Stomach smooth muscle (tissue), 2 donors: ENCODE results near the gene ZNF236.

ENCODE experiments used
- H3K27ac ChIP-seq: one replicate; pipeline ENCODE4 v1.7.0; 2013; ENCODE audit warnings: mild to moderate bottlenecking, low read length, inconsistent platforms
- H3K27me3 ChIP-seq, 2 donors: one replicate each; pipeline ENCODE4 v1.7.0; 2013; ENCODE audit warnings: low read length in 2 of 2; ENCODE audit not compliant: insufficient read depth in 2 of 2, control insufficient read depth in 1 of 2
- H3K36me3 ChIP-seq, 2 donors: one replicate each; pipeline ENCODE4 v1.7.0; 2013; ENCODE audit warnings: low read length in 2 of 2; ENCODE audit not compliant: control insufficient read depth in 2 of 2, insufficient read depth in 2 of 2
- H3K4me1 ChIP-seq: one replicate; pipeline ENCODE4 v1.7.0; 2013; ENCODE audit warnings: low read length; ENCODE audit not compliant: control insufficient read depth, insufficient read depth
- H3K4me3 ChIP-seq, 2 donors: one replicate each; pipeline ENCODE4 v1.7.0; 2013; ENCODE audit warnings: low read length in 2 of 2
- H3K9ac ChIP-seq, 2 donors: one replicate each; pipeline ENCODE4 v1.7.0; 2013; ENCODE audit warnings: low read length in 2 of 2, mild to moderate bottlenecking in 1 of 2
- H3K9me3 ChIP-seq, 2 donors: one replicate each; pipeline ENCODE4 v1.7.0; 2013; ENCODE audit warnings: low read length in 2 of 2; ENCODE audit not compliant: control insufficient read depth in 2 of 2
- donor health status: healthy.
- donor health status: Pancreatic carcinoma.

The ZNF236 gene

GRCh38 chr18:76973520-76974266 lies 151.3 kb downstream of the ZNF236 start:
- no peak overlapping the region for H3K27ac ChIP-seq
- H3K4me1 ChIP-seq = peaks cover 3% of the 10 kb centered on the region
- H3K9ac ChIP-seq = no peak overlapping the region
- H3K4me3 ChIP-seq = no peak overlapping the region
- H3K9me3 ChIP-seq = no peaks in the 10 kb centered on the region
- no peaks in the 10 kb centered on the region for H3K27me3 ChIP-seq
- peaks cover 0 to 5% of the 10 kb centered on the region in 2 donors for H3K36me3 ChIP-seq

- peaks cover 3% of the 10 kb centered on the region for H3K4me1 ChIP-seq
- no peak overlapping the region for H3K4me3 ChIP-seq
- H3K27me3 ChIP-seq = no peaks in the 10 kb centered on the region
- H3K9ac ChIP-seq = no peak overlapping the region
- H3K9me3 ChIP-seq = no peaks in the 10 kb centered on the region
- peaks cover 0 to 5% of the 10 kb centered on the region in 2 donors for H3K36me3 ChIP-seq
- no peak overlapping the region for H3K27ac ChIP-seq
Measured at GRCh38 chr18:76974386-76974785, 152.0 kb downstream of the ZNF236 start.

- Histone ChIP-seq H3K27ac (no peak overlapping the region), H3K4me3 (no peak overlapping the region), H3K9ac (no peak overlapping the region), H3K4me1 (peaks cover 3% of the 10 kb centered on the region), H3K27me3 (no peaks in the 10 kb centered on the region), H3K36me3 (peaks cover 0 to 5% of the 10 kb centered on the region in 2 donors), H3K9me3 (no peaks in the 10 kb centered on the region)
Measured at GRCh38 chr18:76975577-76976110, 153.3 kb downstream of the ZNF236 start.

GRCh38 chr18:76977108-76977621 lies 154.8 kb downstream of the ZNF236 start:
- no peaks in the 10 kb centered on the region for H3K9me3 ChIP-seq
- no peak overlapping the region for H3K27ac ChIP-seq
- H3K27me3 ChIP-seq = no peaks in the 10 kb centered on the region
- no peak overlapping the region for H3K4me3 ChIP-seq
- no peak overlapping the region for H3K9ac ChIP-seq
- H3K4me1 ChIP-seq = peaks cover 3% of the 10 kb centered on the region
- peaks cover 0 to 5% of the 10 kb centered on the region in 2 donors for H3K36me3 ChIP-seq

GRCh38 chr18:76977684-76978232 lies 155.4 kb downstream of the ZNF236 start:
- H3K9ac ChIP-seq = no peak overlapping the region
- H3K9me3 ChIP-seq = no peaks in the 10 kb centered on the region
- no peak overlapping the region for H3K4me3 ChIP-seq
- no peaks in the 10 kb centered on the region for H3K27me3 ChIP-seq
- peaks cover 0 to 5% of the 10 kb centered on the region in 2 donors for H3K36me3 ChIP-seq
- peaks cover 2% of the 10 kb centered on the region for H3K4me1 ChIP-seq
- H3K27ac ChIP-seq = no peak overlapping the region

GRCh38 chr18:76978616-76979015 lies 156.3 kb downstream of the ZNF236 start:
- H3K36me3 ChIP-seq = peaks cover 0 to 5% of the 10 kb centered on the region in 2 donors
- H3K9me3 ChIP-seq = no peaks in the 10 kb centered on the region
- H3K9ac ChIP-seq = no peak overlapping the region
- H3K4me1 ChIP-seq = peaks cover 5% of the 10 kb centered on the region
- no peak overlapping the region for H3K4me3 ChIP-seq
- H3K27ac ChIP-seq = no peak overlapping the region
- no peaks in the 10 kb centered on the region for H3K27me3 ChIP-seq

- no peaks in the 10 kb centered on the region for H3K27me3 ChIP-seq
- H3K36me3 ChIP-seq = peaks cover 0 to 5% of the 10 kb centered on the region in 2 donors
- H3K4me3 ChIP-seq = no peak overlapping the region
- no peak overlapping the region for H3K9ac ChIP-seq
- no peak overlapping the region for H3K27ac ChIP-seq
- no peaks in the 10 kb centered on the region for H3K9me3 ChIP-seq
- peaks cover 5% of the 10 kb centered on the region for H3K4me1 ChIP-seq
Measured at GRCh38 chr18:76979111-76979751, 156.9 kb downstream of the ZNF236 start.

- Histone ChIP-seq H3K27ac (no peak overlapping the region), H3K27me3 (no peaks in the 10 kb centered on the region), H3K36me3 (peaks cover 0 to 5% of the 10 kb centered on the region in 2 donors), H3K4me1 (peaks cover 5% of the 10 kb centered on the region), H3K9ac (no peak overlapping the region), H3K4me3 (no peak overlapping the region), H3K9me3 (no peaks in the 10 kb centered on the region)
Measured at GRCh38 chr18:76979906-76980305, 157.5 kb downstream of the ZNF236 start.

- Histone ChIP-seq H3K4me1 (peaks cover 5% of the 10 kb centered on the region), H3K36me3 (peaks cover 0 to 5% of the 10 kb centered on the region in 2 donors), H3K27me3 (no peaks in the 10 kb centered on the region), H3K4me3 (no peak overlapping the region), H3K9ac (no peak overlapping the region), H3K27ac (no peak overlapping the region), H3K9me3 (no peaks in the 10 kb centered on the region)
Measured at GRCh38 chr18:76980663-76981395, 158.5 kb downstream of the ZNF236 start.

- Histone ChIP-seq H3K4me1 (peaks cover 5% of the 10 kb centered on the region), H3K36me3 (peaks cover 0 to 5% of the 10 kb centered on the region in 2 donors), H3K9me3 (no peaks in the 10 kb centered on the region), H3K27ac (no peak overlapping the region), H3K4me3 (no peak overlapping the region), H3K9ac (no peak overlapping the region), H3K27me3 (no peaks in the 10 kb centered on the region)
Measured at GRCh38 chr18:76981396-76981968, 159.1 kb downstream of the ZNF236 start.
